PC-3 (cell line): Measurements from ENCODE around the gene NR2C2.

Experiments used
- CTCF ChIP-seq: fragments of 300-600 bp; sonication (generic); conservative IDR thresholded peaks from 2 replicates; pipeline ENCODE4 v1.5.1; 2017; ENCODE audit warnings: antibody characterized with exemption, low read depth, mild to moderate bottlenecking, low read length
- EZH2 ChIP-seq: fragments of 300-600 bp; sonication (generic); IDR thresholded peaks from one replicate; pipeline ENCODE4 v1.6.1; 2017; ENCODE audit warnings: antibody characterized with exemption, mild to moderate bottlenecking, low read length; ENCODE audit not compliant: unreplicated experiment
- EZH2phosphoT487 ChIP-seq: fragments of 300-600 bp; sonication (generic); IDR thresholded peaks from 2 replicates; pipeline ENCODE4 v1.6.1; 2018; ENCODE audit warnings: mild to moderate bottlenecking, antibody characterized with exemption, low read length, borderline replicate concordance

GRCh38 chr3:15032650-15033049, 85.3 kb downstream of the NR2C2 start:
- no peak for TF ChIP-seq CTCF
- TF ChIP-seq EZH2 = no peak
- TF ChIP-seq EZH2phosphoT487 = no peak
